ENCODE measurements around the gene TMEM95.

Gene TMEM95

GRCh38 chr17:7340179-7340578 lies 14.8 kb upstream of the TMEM95 start:
- TF ChIP-seq EZH2 (IDR thresholded peaks at IDR 0.05; ENCODE audit: borderline replicate concordance, low read depth, low read length, severe bottlenecking) (no peak), CTCF (IDR thresholded peaks at IDR 0.05; ENCODE audit: borderline replicate concordance, extremely low read depth, low read length, poor library complexity, severe bottlenecking) (no peak)
- H3K4me3 ChIP-seq (ENCODE audit: low read depth in 1 of 2, low read length in 2 of 2) = no peak overlapping the region
- no peaks in the 10 kb centered on the region for H3K27me3 ChIP-seq (ENCODE audit: insufficient read depth, low read length, poor library complexity)
- H3K9ac ChIP-seq (ENCODE audit: low read depth, low read length) = no peak overlapping the region
- H3K79me2 ChIP-seq (ENCODE audit: insufficient read depth, low read length) = peaks cover 30% of the 10 kb centered on the region
- peaks cover 23% of the 10 kb centered on the region for H3K36me3 ChIP-seq (ENCODE audit: insufficient read depth, low read length)
- H2AFZ ChIP-seq (ENCODE audit: low read depth, low read length) = no peak overlapping the region
- no peak for ATAC-seq (ENCODE audit: insufficient read depth, low read depth)
- H3K27ac ChIP-seq (ENCODE audit: low read length) = no peak overlapping the region
- no peak for DNase-seq
- no peaks in the 10 kb centered on the region for H3K9me3 ChIP-seq (ENCODE audit: insufficient read depth, low read length, severe bottlenecking)
- peaks cover 28% of the 10 kb centered on the region for H3K4me1 ChIP-seq (ENCODE audit: insufficient read depth, low read length)
- H4K20me1 ChIP-seq (ENCODE audit: insufficient read depth, low read length) = no peaks in the 10 kb centered on the region; the same call in 1 of the 2 replicates
- H3K4me2 ChIP-seq (ENCODE audit: insufficient read depth, low read length) = no peak overlapping the region

- Histone ChIP-seq H3K27me3 (ENCODE audit: insufficient read depth, low read length, poor library complexity) (no peaks in the 10 kb centered on the region), H3K9me3 (ENCODE audit: insufficient read depth, low read length, severe bottlenecking) (no peaks in the 10 kb centered on the region), H3K4me1 (ENCODE audit: insufficient read depth, low read length) (peaks cover 11% of the 10 kb centered on the region), H3K4me2 (ENCODE audit: insufficient read depth, low read length) (no peak overlapping the region), H3K36me3 (ENCODE audit: insufficient read depth, low read length) (peaks cover 32% of the 10 kb centered on the region), H3K79me2 (ENCODE audit: insufficient read depth, low read length) (peaks cover 17% of the 10 kb centered on the region), H2AFZ (ENCODE audit: low read depth, low read length) (no peak overlapping the region), H3K9ac (ENCODE audit: low read depth, low read length) (0 out of 2 replicates have a peak overlapping the region, but pooled peaks have one; percentile 5), H4K20me1 (ENCODE audit: insufficient read depth, low read length) (peaks cover 3% of the 10 kb centered on the region; the same call in 1 of the 2 replicates), H3K27ac (ENCODE audit: low read length) (no peak overlapping the region), H3K4me3 (ENCODE audit: low read depth in 1 of 2, low read length in 2 of 2) (no peak overlapping the region)
- no peak for ATAC-seq (ENCODE audit: insufficient read depth, low read depth)
- TF ChIP-seq CTCF (IDR thresholded peaks at IDR 0.05; ENCODE audit: borderline replicate concordance, extremely low read depth, low read length, poor library complexity, severe bottlenecking) (no peak), EZH2 (IDR thresholded peaks at IDR 0.05; ENCODE audit: borderline replicate concordance, low read depth, low read length, severe bottlenecking) (no peak)
- no peak for DNase-seq
These were observed 13.1 kb upstream of the TMEM95 start for GRCh38 chr17:7341842-7342241.

- Histone ChIP-seq H3K4me1 (ENCODE audit: insufficient read depth, low read length) (no peaks in the 10 kb centered on the region), H3K4me3 (ENCODE audit: low read depth in 1 of 2, low read length in 2 of 2) (no peak overlapping the region)
These were observed 11.7 kb upstream of the TMEM95 start for GRCh38 chr17:7343250-7343649.

More at GRCh38 chr17:7343250-7343649, 11.7 kb upstream of the TMEM95 start:
- H2AFZ ChIP-seq (ENCODE audit: low read depth, low read length) = no peak overlapping the region
- no peak overlapping the region for H3K4me2 ChIP-seq (ENCODE audit: insufficient read depth, low read length)
- H3K27ac ChIP-seq (ENCODE audit: low read length) = no peak overlapping the region
- ATAC-seq (ENCODE audit: insufficient read depth, low read depth) (no peak), DNase-seq (no peak)
- peaks cover 3% of the 10 kb centered on the region; the same call in 1 of the 2 replicates for H4K20me1 ChIP-seq (ENCODE audit: insufficient read depth, low read length)
- no peaks in the 10 kb centered on the region for H3K9me3 ChIP-seq (ENCODE audit: insufficient read depth, low read length, severe bottlenecking)
- H3K79me2 ChIP-seq (ENCODE audit: insufficient read depth, low read length) = peaks cover 5% of the 10 kb centered on the region; the same call in 1 of the 2 replicates
- TF ChIP-seq CTCF (IDR thresholded peaks at IDR 0.05; ENCODE audit: borderline replicate concordance, extremely low read depth, low read length, poor library complexity, severe bottlenecking) = no peak
- no peak for TF ChIP-seq EZH2 (IDR thresholded peaks at IDR 0.05; ENCODE audit: borderline replicate concordance, low read depth, low read length, severe bottlenecking)
- no peak overlapping the region for H3K9ac ChIP-seq (ENCODE audit: low read depth, low read length)
- H3K27me3 ChIP-seq (ENCODE audit: insufficient read depth, low read length, poor library complexity) = no peaks in the 10 kb centered on the region
- peaks cover 46% of the 10 kb centered on the region for H3K36me3 ChIP-seq (ENCODE audit: insufficient read depth, low read length)

Measured in DND-41 (cell line).